HG03103 (cell line): ENCODE measurements around the gene FANCG.

Source experiments
- ATAC-seq: cut with Tn5 transposase; IDR thresholded peaks from one replicate; pipeline ENCODE4 v1.9.1; 2021; ENCODE audit warnings: low read depth; ENCODE audit not compliant: unreplicated experiment

FANCG gene

GRCh38 chr9:35027374-35027773 is 52.4 kb downstream of the FANCG start:
- no peak for ATAC-seq

- no peak for ATAC-seq
These were observed 53.1 kb downstream of the FANCG start for GRCh38 chr9:35026671-35027070.
